ENCODE measurements around the gene DUSP22. TPM values are rescaled to one million over a fixed set of nuclear protein-coding genes. Genes with fewer than 3 reads are reported as not detected.
"Not testable (repeated sequence)": the region's sequence is repeated elsewhere in the genome, so short reads cannot be mapped to it uniquely, and the experiment has no call there.

DUSP22 gene
- total RNA-seq, 1 experiment from 2014 or later, result 6.0 TPM

GRCh38 chr6:273551-274058, 18.7 kb upstream of the DUSP22 start:
- in situ Hi-C loops (cut with HindIII; ENCODE audit: low pct_unique_long_range_greater_than_20kb, low sequenced_read_pairs), result no loop called here
- no peak for DNase-seq (ENCODE audit: low read depth)

GRCh38 chr6:277746-278145, 14.5 kb upstream of the DUSP22 start:
- in situ Hi-C loops (cut with HindIII; ENCODE audit: low pct_unique_long_range_greater_than_20kb, low sequenced_read_pairs), result no loop called here
- no peak for DNase-seq (ENCODE audit: low read depth)

- no peak for DNase-seq (ENCODE audit: low read depth)
- in situ Hi-C loops (cut with HindIII; ENCODE audit: low pct_unique_long_range_greater_than_20kb, low sequenced_read_pairs), result no loop called here
These were observed 13.8 kb upstream of the DUSP22 start for GRCh38 chr6:278494-278893.

- DNase-seq (ENCODE audit: low read depth), result no peak
- in situ Hi-C loops (cut with HindIII; ENCODE audit: low pct_unique_long_range_greater_than_20kb, low sequenced_read_pairs), result no loop called here
These were observed 12.8 kb upstream of the DUSP22 start for GRCh38 chr6:279341-280029.

- in situ Hi-C loops (cut with HindIII; ENCODE audit: low pct_unique_long_range_greater_than_20kb, low sequenced_read_pairs), result no loop called here
- DNase-seq (ENCODE audit: low read depth), result no peak
These were observed 11.4 kb upstream of the DUSP22 start for GRCh38 chr6:280775-281468.

- in situ Hi-C loops (cut with HindIII; ENCODE audit: low pct_unique_long_range_greater_than_20kb, low sequenced_read_pairs), result no loop called here
- no peak for DNase-seq (ENCODE audit: low read depth)
These were observed 10.7 kb upstream of the DUSP22 start for GRCh38 chr6:281469-282103.

- in situ Hi-C loops (cut with HindIII; ENCODE audit: low pct_unique_long_range_greater_than_20kb, low sequenced_read_pairs), result no loop called here
- DNase-seq (ENCODE audit: low read depth), result no peak
These were observed 10.0 kb upstream of the DUSP22 start for GRCh38 chr6:282177-282866.

- DNase-seq (ENCODE audit: low read depth), result no peak
- in situ Hi-C loops (cut with HindIII; ENCODE audit: low pct_unique_long_range_greater_than_20kb, low sequenced_read_pairs), result no loop called here
These were observed 9.3 kb upstream of the DUSP22 start for GRCh38 chr6:282867-283416.

GRCh38 chr6:284486-284885, 7.8 kb upstream of the DUSP22 start:
- in situ Hi-C loops (cut with HindIII; ENCODE audit: low pct_unique_long_range_greater_than_20kb, low sequenced_read_pairs), result no loop called here
- DNase-seq (ENCODE audit: low read depth), result no peak

- in situ Hi-C loops (cut with HindIII; ENCODE audit: low pct_unique_long_range_greater_than_20kb, low sequenced_read_pairs), result no loop called here
- no peak for DNase-seq (ENCODE audit: low read depth)
These were observed 7.1 kb upstream of the DUSP22 start for GRCh38 chr6:285030-285771.

- in situ Hi-C loops (cut with HindIII; ENCODE audit: low pct_unique_long_range_greater_than_20kb, low sequenced_read_pairs), result not testable (repeated sequence)
These were observed 6.4 kb upstream of the DUSP22 start for GRCh38 chr6:285902-286301.

GRCh38 chr6:286681-287488, 5.4 kb upstream of the DUSP22 start:
- in situ Hi-C loops (cut with HindIII; ENCODE audit: low pct_unique_long_range_greater_than_20kb, low sequenced_read_pairs), result no loop called here
- no peak for DNase-seq (ENCODE audit: low read depth)

More at GRCh38 chr6:285902-286301, 6.4 kb upstream of the DUSP22 start:
- not testable (repeated sequence) for DNase-seq (ENCODE audit: low read depth)

- DNase-seq (ENCODE audit: low read depth), result no peak
- in situ Hi-C loops (cut with HindIII; ENCODE audit: low pct_unique_long_range_greater_than_20kb, low sequenced_read_pairs), result no loop called here
These were observed 4.8 kb upstream of the DUSP22 start for GRCh38 chr6:287489-287860.

GRCh38 chr6:288866-289265, 3.4 kb upstream of the DUSP22 start:
- no peak for DNase-seq (ENCODE audit: low read depth)
- in situ Hi-C loops (cut with HindIII; ENCODE audit: low pct_unique_long_range_greater_than_20kb, low sequenced_read_pairs), result no loop called here

- in situ Hi-C loops (cut with HindIII; ENCODE audit: low pct_unique_long_range_greater_than_20kb, low sequenced_read_pairs), result no loop called here
- no peak for DNase-seq (ENCODE audit: low read depth)
These were observed 2.0 kb upstream of the DUSP22 start for GRCh38 chr6:290111-290922.

GRCh38 chr6:291204-291696, 1.0 kb upstream of the DUSP22 start:
- no peak for DNase-seq (ENCODE audit: low read depth)
- in situ Hi-C loops (cut with HindIII; ENCODE audit: low pct_unique_long_range_greater_than_20kb, low sequenced_read_pairs), result no loop called here

All from Caki2 (cell line).